Fibroblast of the conjunctiva (primary cell): ENCODE results near the gene SLC16A3.
"Not testable (repeated sequence)": the region's sequence is repeated elsewhere in the genome, so short reads cannot be mapped to it uniquely, and the experiment has no call there.

ENCODE experiments used
- DNase-seq: peaks from one replicate; pipeline ENCODE4 v3.0.0-alpha.2; 2010; ENCODE audit warnings: low read depth

The SLC16A3 gene

GRCh38 chr17:82228842-82229697 lies at the start of gene SLC16A3:
Gene SLC16A3 (plus strand): TSS chr17:82229042. CDS start chr17:82236009, 6,967 bp downstream.
- DNase-seq, result no peak

DNA sequence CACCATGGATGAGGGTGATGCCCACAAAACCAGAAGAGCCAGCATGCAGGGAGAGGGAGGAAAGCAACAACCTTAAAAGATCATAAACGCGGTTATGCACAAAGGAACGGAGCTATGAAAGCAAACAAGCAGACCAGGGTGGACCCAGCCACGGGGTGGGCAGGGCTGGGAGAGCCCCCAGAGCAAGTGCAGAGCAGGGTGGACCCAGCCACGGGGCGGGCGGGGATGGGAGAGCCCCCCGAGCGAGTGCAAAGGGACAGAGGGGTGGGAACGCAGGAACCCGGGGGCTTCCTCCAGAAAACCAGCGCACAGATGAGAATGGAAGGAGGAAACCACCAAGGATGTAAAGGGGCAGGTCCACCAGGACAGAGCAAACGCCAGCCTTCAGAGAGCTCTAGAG lies 49.4 kb upstream of the SLC16A3 start:
- DNase-seq, result no peak

- DNase-seq, result no peak
Observed at GRCh38 chr17:82179946-82180475, 48.8 kb upstream of the SLC16A3 start.

DNA sequence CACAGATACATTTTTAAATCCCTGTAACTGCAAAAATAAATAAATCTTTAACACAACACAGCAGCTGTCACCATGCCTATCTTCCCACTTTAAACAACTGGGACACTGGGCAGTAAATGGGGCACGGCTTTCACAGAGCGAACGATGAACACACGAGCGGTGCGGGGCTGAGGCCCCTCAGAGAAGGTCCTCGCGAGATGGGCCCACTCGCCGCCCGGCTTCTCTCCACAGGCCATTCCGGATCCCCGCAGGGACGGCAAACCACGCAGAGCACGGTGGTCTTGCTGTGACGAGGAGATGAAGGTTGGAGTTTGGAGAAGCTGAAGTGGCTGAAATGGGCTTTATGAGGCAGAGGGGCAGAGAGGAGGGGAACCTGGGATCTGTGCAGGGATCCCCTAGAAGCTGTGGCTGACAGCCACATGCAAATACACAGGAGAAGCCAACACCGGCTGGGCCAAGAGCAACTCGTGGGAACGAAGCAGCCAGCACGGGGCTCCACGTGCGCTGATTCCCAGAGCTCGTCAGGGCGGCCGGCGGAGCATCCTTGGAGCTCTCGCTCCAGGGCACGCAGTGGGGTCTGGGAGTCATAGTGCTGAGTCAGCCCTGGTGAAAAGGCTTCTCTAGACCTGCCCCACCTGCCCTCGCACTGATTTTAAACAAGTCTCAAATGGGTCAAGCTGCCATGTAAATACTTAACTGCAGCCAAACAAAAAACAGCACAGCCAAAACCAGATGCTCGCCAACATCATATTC lies 47.9 kb upstream of the SLC16A3 start:
- no peak for DNase-seq

- no peak for DNase-seq
Observed at GRCh38 chr17:82184761-82185160, 44.1 kb upstream of the SLC16A3 start.

- DNase-seq, result no peak
Observed at GRCh38 chr17:82186221-82186620, 42.6 kb upstream of the SLC16A3 start.

GRCh38 chr17:82187500-82187899 lies 41.3 kb upstream of the SLC16A3 start:
- DNase-seq, result no peak

DNA sequence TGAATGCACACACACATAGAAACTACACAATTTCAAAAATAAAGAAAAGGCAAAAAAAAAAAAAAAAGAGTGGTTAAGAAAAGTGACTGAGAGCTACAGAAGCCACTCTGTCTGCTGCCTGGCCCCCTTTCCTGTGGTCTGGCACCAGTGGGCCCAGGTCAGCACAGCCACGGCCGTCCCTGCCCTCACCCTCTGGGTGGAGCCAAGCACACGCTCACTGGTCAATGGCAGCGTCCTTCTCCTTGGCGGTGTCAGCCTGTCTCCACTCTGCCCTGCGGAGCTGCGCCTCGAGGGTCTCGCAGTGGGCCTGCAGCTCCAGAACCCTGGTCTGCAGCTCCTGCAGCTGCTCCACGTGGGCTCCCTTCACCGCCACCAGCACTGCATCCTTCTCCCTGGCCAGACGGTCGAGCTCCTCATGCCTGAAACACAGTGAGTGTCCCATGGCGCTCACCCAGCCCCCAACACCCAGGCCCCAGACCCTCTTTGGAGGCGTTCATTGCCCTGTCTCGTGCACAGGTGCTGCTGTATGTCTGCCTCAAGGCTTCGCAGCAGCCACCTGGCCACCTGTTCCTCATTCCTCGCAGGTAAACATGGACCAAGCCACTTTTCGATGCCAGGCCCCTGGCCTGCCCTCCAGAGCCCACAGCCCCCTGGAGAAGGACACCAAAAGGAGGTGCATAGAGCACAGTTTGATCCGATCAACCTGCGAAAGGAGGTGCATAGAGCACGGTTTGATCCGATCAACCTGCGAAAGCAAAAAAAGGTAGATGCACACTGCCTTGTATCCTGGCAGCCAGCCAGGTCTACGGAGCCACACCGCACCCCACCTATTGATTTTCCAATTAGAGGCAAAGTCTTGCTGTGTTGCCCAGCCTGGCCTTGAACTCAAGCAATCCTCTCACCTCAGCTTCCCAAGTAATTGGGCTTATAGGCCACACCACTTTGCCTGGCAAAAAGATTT lies 40.6 kb upstream of the SLC16A3 start:
- DNase-seq, result no peak

GRCh38 chr17:82193050-82193449 lies 35.8 kb upstream of the SLC16A3 start:
- not testable (repeated sequence) for DNase-seq

- no peak for DNase-seq
Observed at GRCh38 chr17:82193520-82194220, 35.2 kb upstream of the SLC16A3 start.

DNA sequence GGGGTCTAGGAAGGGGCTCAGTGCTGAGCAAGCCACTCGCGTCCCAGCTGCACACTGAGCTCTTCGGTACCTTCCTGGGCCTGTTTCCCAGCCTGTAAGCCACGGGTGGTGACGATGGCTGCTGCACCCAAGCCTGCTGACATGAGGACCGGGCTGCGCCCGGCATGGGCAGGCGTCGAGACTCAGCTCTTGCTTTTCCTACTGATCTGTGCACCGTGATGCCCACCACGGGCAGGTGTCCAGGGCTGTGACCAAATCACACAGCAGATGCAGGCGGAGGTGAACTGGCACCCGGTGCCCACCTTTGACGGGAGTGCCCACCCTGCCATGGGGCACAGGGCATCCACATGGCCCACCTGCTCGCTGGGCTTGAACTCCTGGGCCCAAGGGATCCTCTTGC lies 34.1 kb upstream of the SLC16A3 start:
- no peak for DNase-seq

- no peak for DNase-seq
Observed at GRCh38 chr17:82195675-82196672, 32.9 kb upstream of the SLC16A3 start.

GRCh38 chr17:82198092-82198491 lies 30.8 kb upstream of the SLC16A3 start:
- DNase-seq, result no peak

DNA sequence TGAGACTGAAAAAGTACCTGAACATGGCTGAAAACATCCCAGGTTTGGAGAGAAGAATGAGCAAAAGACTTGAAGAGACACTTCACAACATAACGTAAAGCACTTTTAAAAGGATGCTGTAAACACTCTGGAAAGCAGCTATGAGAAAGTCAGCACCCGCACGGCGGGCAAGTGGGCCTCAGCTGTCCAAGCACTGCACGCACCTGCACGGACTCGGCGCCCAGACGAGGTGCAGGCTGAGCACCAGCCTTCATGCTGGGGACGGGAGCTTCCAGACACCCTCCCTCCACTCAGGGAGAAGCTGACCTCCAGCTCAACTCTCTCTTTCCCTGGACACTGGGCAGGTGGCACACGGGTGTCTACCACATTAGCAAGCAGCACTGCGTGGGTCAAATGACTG lies 29.3 kb upstream of the SLC16A3 start:
- DNase-seq, result no peak

DNA sequence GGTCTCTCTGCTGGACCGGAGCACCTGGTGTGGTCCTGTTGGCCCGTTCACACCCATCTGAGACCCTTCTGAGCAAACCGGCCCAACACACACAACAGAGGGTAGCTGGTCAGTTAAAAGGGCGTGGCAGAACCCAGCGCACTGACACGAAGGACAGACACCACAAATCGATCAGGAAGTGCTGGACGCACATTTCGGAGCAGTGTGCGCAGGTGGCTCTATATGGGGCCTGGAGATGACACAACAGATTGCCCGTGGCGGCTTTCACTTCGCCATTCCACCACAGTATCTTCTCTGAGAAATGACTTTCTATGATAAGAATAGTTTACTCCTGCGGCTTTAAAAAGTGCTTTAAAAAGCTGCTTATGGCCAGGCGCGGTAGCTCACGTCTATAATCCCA lies 28.7 kb upstream of the SLC16A3 start:
- no peak for DNase-seq

DNA sequence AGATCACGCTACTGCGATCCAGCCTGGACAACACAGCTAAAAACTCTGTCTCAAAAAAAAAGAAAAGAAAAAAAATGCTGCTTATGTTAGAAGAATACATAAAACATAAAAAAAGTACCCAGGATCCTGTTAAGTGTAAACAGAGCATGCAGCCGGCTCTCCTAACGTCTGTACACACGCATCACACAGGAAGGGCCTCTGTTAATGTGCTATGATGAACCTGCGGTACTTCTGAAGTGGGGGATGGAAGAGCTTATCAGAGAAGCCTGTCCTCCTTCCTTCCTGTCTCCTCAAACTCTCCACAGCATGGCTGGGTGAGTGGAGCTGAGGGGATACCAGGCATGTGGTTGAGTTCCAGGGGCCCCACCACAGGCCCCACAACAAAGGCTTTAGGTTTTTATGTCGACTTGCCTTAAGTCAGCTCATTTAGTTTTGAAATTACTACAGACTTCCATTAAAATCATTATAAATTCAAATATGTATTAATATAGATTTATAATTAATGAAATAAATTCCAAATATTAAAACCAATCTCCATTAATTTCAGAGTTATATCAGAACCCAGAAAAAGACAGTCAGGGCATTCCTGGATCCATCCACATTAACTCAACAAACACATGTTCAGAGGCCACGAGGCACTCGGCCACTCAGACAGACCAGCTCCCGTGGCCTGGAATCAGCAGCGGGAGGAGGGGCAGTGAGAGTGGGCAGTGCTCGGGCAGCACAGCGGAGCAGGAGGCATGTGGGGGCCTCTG lies 27.9 kb upstream of the SLC16A3 start:
- DNase-seq, result no peak

DNA sequence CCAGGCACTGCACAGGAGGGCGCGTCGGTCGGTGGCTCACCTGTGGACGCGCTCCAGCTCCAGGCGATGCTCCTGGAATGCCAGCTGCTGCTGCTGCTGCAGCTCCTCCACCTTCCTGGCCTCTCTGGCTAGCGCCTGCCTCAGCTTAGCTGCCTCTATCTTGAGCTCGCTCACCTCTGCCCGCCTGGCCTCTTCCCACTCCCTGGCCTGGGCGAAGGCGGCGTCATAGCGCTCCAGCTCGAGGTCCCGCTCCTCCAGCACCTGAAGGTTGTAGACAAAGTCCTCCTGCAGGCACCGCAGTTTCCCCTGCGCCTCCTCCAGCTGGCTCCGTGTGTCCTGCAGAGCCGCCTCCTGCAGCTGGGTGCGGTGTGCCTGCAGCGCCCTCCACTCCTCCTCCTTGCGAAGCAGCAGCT lies 27.3 kb upstream of the SLC16A3 start:
- no peak for DNase-seq

DNA sequence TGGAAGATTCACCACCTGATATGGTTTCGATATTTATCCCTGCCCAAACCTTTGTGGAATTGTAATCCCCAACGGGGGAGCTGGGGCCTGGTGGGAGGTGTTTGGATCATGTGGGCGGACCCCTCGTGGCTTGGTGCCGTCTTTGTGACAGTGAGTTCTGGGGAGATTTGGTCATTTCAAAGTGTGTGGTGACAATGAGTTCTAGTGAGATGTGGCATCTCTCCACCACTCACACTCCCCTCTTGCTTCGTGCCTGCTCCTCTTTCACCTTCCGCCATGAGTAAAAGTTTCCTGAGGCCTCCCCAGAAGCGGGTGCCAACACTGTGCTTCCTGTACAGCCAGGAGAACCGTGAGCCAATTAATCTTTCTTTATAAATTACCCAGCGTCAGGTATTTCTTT lies 25.9 kb upstream of the SLC16A3 start:
- DNase-seq, result no peak

- DNase-seq, result no peak
Observed at GRCh38 chr17:82203920-82204319, 24.9 kb upstream of the SLC16A3 start.
